ENCODE data around the gene KSR2.
"Not testable (repeated sequence)": the region's sequence is repeated elsewhere in the genome, so short reads cannot be mapped to it uniquely, and the experiment has no call there.

The KSR2 gene

DNA sequence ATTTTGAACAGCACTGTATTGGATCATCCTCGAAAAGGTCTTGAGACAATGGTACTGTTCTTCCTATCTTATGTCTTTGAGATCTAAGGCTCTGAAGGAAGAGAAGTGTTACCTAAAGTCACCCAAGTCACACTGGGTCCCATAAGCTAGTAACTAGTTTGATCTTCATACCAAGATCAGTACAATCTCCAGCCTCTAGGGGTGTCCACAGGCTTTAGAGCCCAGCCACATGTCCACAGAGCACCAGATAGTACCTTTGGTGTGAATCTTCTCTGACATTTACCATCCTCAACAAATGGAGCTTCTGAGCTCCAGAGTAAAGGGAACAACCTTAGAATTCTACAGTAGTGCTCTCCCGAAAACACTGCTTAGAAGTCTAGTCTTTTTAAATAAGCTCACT, 78.7 kb downstream of the KSR2 start:
- DNase-seq = no peak

GRCh38 chr12:117889098-117889497, 79.7 kb downstream of the KSR2 start:
- DNase-seq = no peak

DNA sequence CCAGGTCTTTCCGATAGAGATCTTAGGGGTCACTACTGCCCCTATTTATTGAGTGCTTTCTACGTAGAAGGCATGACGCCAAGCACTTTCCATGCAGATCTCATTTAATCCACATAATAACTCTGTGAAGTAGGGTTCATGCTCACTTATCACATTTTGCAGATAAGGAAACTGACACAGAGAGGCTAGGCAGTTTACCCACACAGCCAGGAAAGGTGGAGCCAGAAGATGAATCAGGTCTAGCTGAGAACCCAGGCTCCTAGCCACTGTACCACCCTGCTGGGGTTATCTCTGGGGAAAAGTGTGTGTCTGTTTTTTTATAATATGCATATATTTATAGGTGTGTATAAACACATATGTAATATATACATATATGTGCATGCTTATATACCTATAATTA, 83.6 kb downstream of the KSR2 start:
- no peak for DNase-seq

- no peak for DNase-seq
These were observed 84.6 kb downstream of the KSR2 start for GRCh38 chr12:117884161-117884560.

- DNase-seq = no peak
These were observed 86.1 kb downstream of the KSR2 start for GRCh38 chr12:117882603-117883184.

GRCh38 chr12:117882181-117882580, 86.6 kb downstream of the KSR2 start:
- DNase-seq = no peak

- DNase-seq = no peak
These were observed 87.3 kb downstream of the KSR2 start for GRCh38 chr12:117881517-117881916.

DNA sequence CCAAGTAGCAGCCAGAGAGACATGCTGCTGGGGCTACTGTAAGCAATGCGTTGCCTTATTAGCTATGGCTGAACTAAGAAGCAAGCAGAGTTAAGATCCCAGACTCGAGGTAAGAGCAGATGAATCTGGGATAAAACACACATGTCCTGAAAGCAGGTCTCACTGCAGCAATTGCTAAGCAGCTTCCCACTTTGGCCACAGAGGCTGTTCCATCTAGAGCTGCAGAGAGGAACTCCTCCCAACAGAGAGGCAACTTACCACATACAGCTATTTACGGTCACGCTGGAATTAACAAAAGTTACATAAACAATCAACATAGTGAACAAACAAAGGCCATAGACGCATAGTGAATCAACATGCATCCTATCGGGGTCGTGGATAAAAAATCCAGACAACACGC, 90.2 kb downstream of the KSR2 start:
- DNase-seq = no peak

GRCh38 chr12:117876436-117876816, 92.4 kb downstream of the KSR2 start:
- no peak for DNase-seq

GRCh38 chr12:117875744-117876435, 92.9 kb downstream of the KSR2 start:
- peak; percentile 91 for DNase-seq

GRCh38 chr12:117874842-117875434, 93.9 kb downstream of the KSR2 start:
- peak; percentile 70 for DNase-seq

- DNase-seq = not testable (repeated sequence)
These were observed 94.6 kb downstream of the KSR2 start for GRCh38 chr12:117874198-117874597.

GRCh38 chr12:117872546-117873169, 96.1 kb downstream of the KSR2 start:
- DNase-seq = no peak

GRCh38 chr12:117869551-117869950, 99.2 kb downstream of the KSR2 start:
- no peak for DNase-seq

DNA sequence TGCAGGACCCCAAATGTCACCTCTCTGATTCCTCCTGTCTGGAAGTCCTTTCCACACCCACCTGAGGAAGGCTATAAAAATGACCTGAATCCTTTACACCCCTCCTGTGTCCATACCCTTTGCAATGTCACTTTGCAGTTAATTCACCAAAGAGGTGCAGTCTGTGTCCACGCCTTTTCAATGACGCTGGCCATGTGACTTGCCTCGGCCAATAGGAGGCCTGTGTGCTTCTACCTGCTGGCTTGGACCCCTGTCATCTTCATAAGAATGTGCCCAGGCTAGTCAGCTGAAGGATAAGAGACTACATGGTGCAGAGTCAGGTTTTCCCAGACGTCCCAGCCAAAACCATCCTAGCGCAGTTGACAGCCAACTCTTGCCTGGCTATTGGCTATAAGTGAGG, 101.4 kb downstream of the KSR2 start:
- DNase-seq = no peak

- no peak for DNase-seq
These were observed 103.3 kb downstream of the KSR2 start for GRCh38 chr12:117865505-117865904.

- no peak for DNase-seq
These were observed 105.6 kb downstream of the KSR2 start for GRCh38 chr12:117863002-117863709.

GRCh38 chr12:117861691-117862090, 107.1 kb downstream of the KSR2 start:
- DNase-seq = no peak

- not testable (repeated sequence) for DNase-seq
These were observed 108.0 kb downstream of the KSR2 start for GRCh38 chr12:117860787-117861290.

DNA sequence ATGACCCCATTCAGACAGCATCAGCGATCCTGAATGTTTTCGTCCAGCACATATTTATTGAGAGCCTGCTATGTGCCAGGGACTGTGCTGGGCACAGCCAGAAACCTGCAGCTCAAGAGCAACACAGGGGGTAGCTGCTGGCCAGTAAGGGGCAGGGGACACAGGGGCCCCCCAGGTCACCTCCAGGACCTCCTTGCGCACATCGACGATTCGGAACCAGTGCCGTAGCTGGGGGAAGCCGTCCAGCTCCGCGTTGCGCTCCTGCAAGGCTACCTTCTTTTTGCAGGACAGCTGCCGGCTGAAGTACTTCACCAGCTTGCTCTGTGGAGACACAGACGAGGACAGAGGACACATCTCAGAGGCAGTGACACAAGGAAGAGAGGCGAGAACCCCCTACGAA, 108.7 kb downstream of the KSR2 start:
- DNase-seq = no peak

DNA sequence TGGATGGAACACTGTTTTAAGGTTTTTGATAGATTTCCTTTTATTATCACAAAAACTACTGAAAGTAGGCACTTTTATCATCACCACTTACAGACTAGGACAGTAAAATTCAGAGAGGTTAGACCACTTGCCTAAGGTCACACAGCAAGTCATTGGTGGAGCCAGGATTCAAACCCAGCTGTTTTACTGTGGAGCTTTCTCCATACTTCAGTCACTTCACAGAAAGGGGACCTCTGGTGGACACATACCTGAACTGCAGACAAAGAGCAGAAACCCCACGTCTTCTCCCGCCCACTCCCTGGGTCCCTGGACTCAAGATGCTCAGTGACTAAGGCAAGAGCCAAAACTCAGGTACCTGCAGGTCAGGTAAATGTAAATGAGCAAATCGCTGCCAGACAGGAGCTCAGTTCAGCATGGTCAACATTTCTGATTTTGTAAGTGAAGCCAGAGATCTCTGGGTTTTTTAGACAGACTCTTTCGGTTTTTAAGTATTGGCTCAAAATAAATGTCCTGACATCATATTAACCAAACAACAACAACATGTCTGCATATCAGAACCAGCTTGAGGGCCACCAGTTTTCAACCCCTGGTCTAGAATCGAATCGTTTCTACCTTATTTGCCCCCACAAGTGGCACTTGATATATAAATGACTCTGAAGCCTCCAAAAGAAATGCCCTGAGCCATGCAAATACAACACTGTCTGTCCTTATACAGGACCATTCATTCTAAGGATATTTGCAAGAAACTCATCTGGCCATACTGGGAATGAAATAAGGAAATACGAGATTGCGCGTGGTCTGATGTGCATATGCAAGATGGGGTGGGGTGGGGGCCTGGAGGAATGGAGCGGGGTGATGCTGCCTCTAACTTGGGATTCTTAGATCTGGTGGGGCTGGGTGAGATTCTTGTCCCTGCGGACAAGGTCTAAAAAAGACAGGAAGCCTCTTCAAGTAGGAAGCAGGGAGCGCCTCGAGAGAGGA, 110.9 kb downstream of the KSR2 start:
- DNase-seq = no peak

DNA sequence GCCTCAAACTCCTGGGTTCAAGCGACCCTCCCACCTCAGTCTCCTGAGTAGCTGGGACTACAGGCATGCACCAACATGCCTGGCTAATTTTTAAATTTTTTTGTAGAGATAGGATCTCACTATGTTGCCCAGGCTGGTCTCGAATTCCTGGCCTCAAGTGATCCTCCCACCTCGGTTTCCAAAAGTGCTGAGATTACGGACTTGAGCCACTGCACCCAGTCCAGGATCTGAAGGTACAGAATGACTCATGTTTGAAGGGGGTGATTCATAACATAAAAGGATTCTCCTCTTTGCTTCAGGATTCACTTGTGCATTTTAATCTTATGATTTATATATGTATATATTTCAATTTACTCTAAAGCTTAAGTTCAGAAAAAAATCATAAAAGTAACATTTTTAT, 111.7 kb downstream of the KSR2 start:
- not testable (repeated sequence) for DNase-seq

Measured in NCI-H1105 (cell line).